SK-N-SH (cell line): ENCODE data around the gene UBE2E2. TPM values are rescaled to one million over a fixed set of nuclear protein-coding genes. Genes with fewer than 3 reads are reported as not detected.

Source experiments
- CTCF ChIA-PET: fragments of 300-600, 350-600 bp; formaldehyde crosslinking; extraction: SDS; loops from one replicate; lab custom pipeline; 2021; lab: Yijun Ruan, JAX
- POLR2A ChIA-PET: fragments of 350-600 bp; sonication (Branson Sonifier 250); formaldehyde crosslinking; extraction: SDS; loops from one replicate; lab custom pipeline; 2020; ENCODE audit warnings: antibody characterized with exemption, inconsistent platforms; lab: Yijun Ruan, JAX
- DNase-seq: peaks from one replicate; pipeline ENCODE4 v3.0.0; 2012
- H2AFZ ChIP-seq: fragments of 200-600 bp; sonication (generic); 2 replicates; pipeline ENCODE4 v1.8.1; 2016; ENCODE audit warnings: antibody characterized with exemption, mild to moderate bottlenecking, low read depth
- H3F3A ChIP-seq: fragments of 200-600 bp; sonication (generic); replicated peaks from 2 replicates; pipeline ENCODE3; 2016; ENCODE audit warnings: antibody characterized with exemption, mild to moderate bottlenecking; ENCODE audit not compliant: insufficient read depth
- H3K27ac ChIP-seq, 2 experiments: fragments of 200-500 bp in 1 of 2; fragments of 200-600 bp in 1 of 2; sonication (Bioruptor generic) in 1 of 2; sonication (generic), shearing (Covaris generic) in 1 of 2; 2 replicates each; pipeline versions ENCODE4 v1.5.1 to v1.6.1; 2014 to 2016; ENCODE audit warnings: low read depth in 2 of 2, inconsistent platforms in 1 of 2, low read length in 1 of 2, mild to moderate bottlenecking in 1 of 2, mixed read lengths in 1 of 2
- H3K27me3 ChIP-seq: fragments of 200-600 bp; sonication (generic), shearing (Covaris generic); 2 replicates; pipeline ENCODE4 v1.6.1; 2016; ENCODE audit warnings: mixed run types; ENCODE audit not compliant: insufficient read depth
- H3K36me3 ChIP-seq, 2 experiments: fragments of 200-500 bp in 1 of 2; fragments of 200-600 bp in 1 of 2; sonication (Bioruptor generic) in 1 of 2; sonication (generic) in 1 of 2; replicated peaks in 1 of 2; 2 replicates each; pipeline versions ENCODE3 to v1.5.1; 2014 to 2016; ENCODE audit warnings: low read length in 1 of 2, mild to moderate bottlenecking in 1 of 2; ENCODE audit not compliant: insufficient read depth in 2 of 2, control insufficient read depth in 1 of 2
- H3K4me1 ChIP-seq, 2 experiments: fragments of 200-500 bp in 1 of 2; fragments of 200-600 bp in 1 of 2; sonication (Bioruptor generic) in 1 of 2; sonication (generic), shearing (Covaris generic) in 1 of 2; 2 replicates each; pipeline versions ENCODE4 v1.5.1 to v1.6.1; 2014 to 2016; ENCODE audit warnings: low read depth in 1 of 2, low read length in 1 of 2, mixed run types in 1 of 2; ENCODE audit not compliant: insufficient read depth in 2 of 2, control insufficient read depth in 1 of 2
- H3K4me2 ChIP-seq: fragments of 200-600 bp; sonication (generic), shearing (Covaris generic); 2 replicates; pipeline ENCODE4 v1.6.1; 2017; ENCODE audit warnings: mixed run types
- H3K4me3 ChIP-seq, 2 experiments: fragments of 200-500 bp in 1 of 2; fragments of 200-600 bp in 1 of 2; sonication (Bioruptor generic) in 1 of 2; sonication (generic), shearing (Covaris generic) in 1 of 2; 2 replicates each; pipeline versions ENCODE4 v1.5.1 to v1.8.1; 2014 to 2016; ENCODE audit warnings: low read depth in 2 of 2, inconsistent platforms in 1 of 2, low read length in 1 of 2, mild to moderate bottlenecking in 1 of 2, mixed read lengths in 1 of 2, moderate library complexity in 1 of 2
- H3K79me2 ChIP-seq: fragments of 200-600 bp; sonication (generic); 2 replicates; pipeline ENCODE4 v1.8.1; 2017; ENCODE audit warnings: mild to moderate bottlenecking; ENCODE audit not compliant: insufficient read depth
- H3K9ac ChIP-seq: fragments of 200-600 bp; sonication (generic); 2 replicates; pipeline ENCODE4 v1.6.1; 2017; ENCODE audit warnings: mixed run types
- H3K9me2 ChIP-seq: fragments of 200-600 bp; sonication (generic); 2 replicates; pipeline ENCODE4 v1.6.1; 2017; ENCODE audit warnings: mixed run types
- H3K9me3 ChIP-seq: fragments of 200-600 bp; sonication (generic); 2 replicates; pipeline ENCODE4 v1.6.1; 2017; ENCODE audit warnings: mixed run types, mild to moderate bottlenecking, moderate library complexity
- H4K20me1 ChIP-seq: fragments of 200-600 bp; sonication (generic); 2 replicates; pipeline ENCODE4 v1.6.1; 2017; ENCODE audit warnings: mild to moderate bottlenecking, mixed run types; ENCODE audit not compliant: insufficient read depth
- ELF1 ChIP-seq: IDR thresholded peaks from 2 replicates; pipeline ENCODE4 v1.4.0; 2012
- FOSL2 ChIP-seq: IDR thresholded peaks from 2 replicates; pipeline ENCODE4 v1.4.0; 2012; ENCODE audit warnings: low read depth, mild to moderate bottlenecking, moderate library complexity, borderline replicate concordance
- NFIC ChIP-seq: IDR thresholded peaks from 2 replicates; pipeline ENCODE4 v1.4.0; 2012; ENCODE audit warnings: borderline replicate concordance
- RXRA ChIP-seq: IDR thresholded peaks from 2 replicates; pipeline ENCODE4 v1.4.0; 2012; ENCODE audit warnings: low read depth, mild to moderate bottlenecking, borderline replicate concordance
- SMC3 ChIP-seq: IDR thresholded peaks from 2 replicates; pipeline ENCODE4 v1.6.1; 2012; ENCODE audit warnings: low read depth, low read length, improper control_type of control experiment
- TCF12 ChIP-seq: IDR thresholded peaks from 2 replicates; pipeline ENCODE4 v1.4.0; 2012
- USF2 ChIP-seq: fragments of 150-350 bp; IDR thresholded peaks from 2 replicates; pipeline ENCODE4 v1.6.1; 2017; ENCODE audit warnings: antibody characterized with exemption, low read length, low read depth, borderline replicate concordance
- WGBS: methylation state at CpG from one replicate; pipeline ENCODE4 v1.1.6; 2017; ENCODE audit warnings: low lambda C conversion rate; 5-methylcytosine and 5-hydroxymethylcytosine counted together
- polyA plus RNA-seq, 3 experiments: library from polyadenylated mRNA; depleted of rRNA; stranded (reverse); fragments of >200 nt; gene quantifications; 2 replicates each; pipeline ENCODE4 v1.2.3, GENCODE V29; 2012
- TF ChIP-seq, protein P1 (sequence below): fragments of 200-600 bp; sonication (generic); IDR thresholded peaks from 2 replicates; pipeline ENCODE4 v1.6.1; 2017; ENCODE audit warnings: antibody characterized with exemption, mild to moderate bottlenecking, moderate library complexity
- TF ChIP-seq, protein P2 (sequence below): IDR thresholded peaks from 2 replicates; pipeline ENCODE4 v1.6.1; 2012; ENCODE audit warnings: mild to moderate bottlenecking, low read depth, low read length, moderate library complexity

Gene UBE2E2
- polyA plus RNA-seq, 1 of the 3 experiments (the other 2 are of a cell fraction) = 46.4 TPM

GRCh38 chr3:23248594-23249131, 45.5 kb downstream of the UBE2E2 start:
- H3K4me3 ChIP-seq = no peak overlapping the region

GRCh38 chr3:23249961-23250360, 46.8 kb downstream of the UBE2E2 start:
- no peak overlapping the region for H3K27ac ChIP-seq
- H3K9me2 ChIP-seq = no peaks in the 10 kb centered on the region
- no peak overlapping the region for H3K4me3 ChIP-seq
- no peak overlapping the region for H3K4me2 ChIP-seq
- H2AFZ ChIP-seq = no peak overlapping the region
- WGBS = 100% methylated on average over 1 of the region's 1 CpG
- no peak for DNase-seq
- peaks cover 8% of the 10 kb centered on the region for H3F3A ChIP-seq
- H3K9ac ChIP-seq = no peak overlapping the region
- CTCF ChIA-PET = no interaction called here
- H3K79me2 ChIP-seq = peaks cover 42% of the 10 kb centered on the region
- H3K36me3 ChIP-seq = no peaks in the 10 kb centered on the region
- no peaks in the 10 kb centered on the region for H3K9me3 ChIP-seq
- TF ChIP-seq FOSL2 = no peak
- no peak for TF ChIP-seq SMC3
- no peak for TF ChIP-seq USF2
- no peak for TF ChIP-seq TCF12
- TF ChIP-seq NFIC = no peak
- TF ChIP-seq, protein P1, sequence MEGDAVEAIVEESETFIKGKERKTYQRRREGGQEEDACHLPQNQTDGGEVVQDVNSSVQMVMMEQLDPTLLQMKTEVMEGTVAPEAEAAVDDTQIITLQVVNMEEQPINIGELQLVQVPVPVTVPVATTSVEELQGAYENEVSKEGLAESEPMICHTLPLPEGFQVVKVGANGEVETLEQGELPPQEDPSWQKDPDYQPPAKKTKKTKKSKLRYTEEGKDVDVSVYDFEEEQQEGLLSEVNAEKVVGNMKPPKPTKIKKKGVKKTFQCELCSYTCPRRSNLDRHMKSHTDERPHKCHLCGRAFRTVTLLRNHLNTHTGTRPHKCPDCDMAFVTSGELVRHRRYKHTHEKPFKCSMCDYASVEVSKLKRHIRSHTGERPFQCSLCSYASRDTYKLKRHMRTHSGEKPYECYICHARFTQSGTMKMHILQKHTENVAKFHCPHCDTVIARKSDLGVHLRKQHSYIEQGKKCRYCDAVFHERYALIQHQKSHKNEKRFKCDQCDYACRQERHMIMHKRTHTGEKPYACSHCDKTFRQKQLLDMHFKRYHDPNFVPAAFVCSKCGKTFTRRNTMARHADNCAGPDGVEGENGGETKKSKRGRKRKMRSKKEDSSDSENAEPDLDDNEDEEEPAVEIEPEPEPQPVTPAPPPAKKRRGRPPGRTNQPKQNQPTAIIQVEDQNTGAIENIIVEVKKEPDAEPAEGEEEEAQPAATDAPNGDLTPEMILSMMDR = no peak
- TF ChIP-seq, protein P2, sequence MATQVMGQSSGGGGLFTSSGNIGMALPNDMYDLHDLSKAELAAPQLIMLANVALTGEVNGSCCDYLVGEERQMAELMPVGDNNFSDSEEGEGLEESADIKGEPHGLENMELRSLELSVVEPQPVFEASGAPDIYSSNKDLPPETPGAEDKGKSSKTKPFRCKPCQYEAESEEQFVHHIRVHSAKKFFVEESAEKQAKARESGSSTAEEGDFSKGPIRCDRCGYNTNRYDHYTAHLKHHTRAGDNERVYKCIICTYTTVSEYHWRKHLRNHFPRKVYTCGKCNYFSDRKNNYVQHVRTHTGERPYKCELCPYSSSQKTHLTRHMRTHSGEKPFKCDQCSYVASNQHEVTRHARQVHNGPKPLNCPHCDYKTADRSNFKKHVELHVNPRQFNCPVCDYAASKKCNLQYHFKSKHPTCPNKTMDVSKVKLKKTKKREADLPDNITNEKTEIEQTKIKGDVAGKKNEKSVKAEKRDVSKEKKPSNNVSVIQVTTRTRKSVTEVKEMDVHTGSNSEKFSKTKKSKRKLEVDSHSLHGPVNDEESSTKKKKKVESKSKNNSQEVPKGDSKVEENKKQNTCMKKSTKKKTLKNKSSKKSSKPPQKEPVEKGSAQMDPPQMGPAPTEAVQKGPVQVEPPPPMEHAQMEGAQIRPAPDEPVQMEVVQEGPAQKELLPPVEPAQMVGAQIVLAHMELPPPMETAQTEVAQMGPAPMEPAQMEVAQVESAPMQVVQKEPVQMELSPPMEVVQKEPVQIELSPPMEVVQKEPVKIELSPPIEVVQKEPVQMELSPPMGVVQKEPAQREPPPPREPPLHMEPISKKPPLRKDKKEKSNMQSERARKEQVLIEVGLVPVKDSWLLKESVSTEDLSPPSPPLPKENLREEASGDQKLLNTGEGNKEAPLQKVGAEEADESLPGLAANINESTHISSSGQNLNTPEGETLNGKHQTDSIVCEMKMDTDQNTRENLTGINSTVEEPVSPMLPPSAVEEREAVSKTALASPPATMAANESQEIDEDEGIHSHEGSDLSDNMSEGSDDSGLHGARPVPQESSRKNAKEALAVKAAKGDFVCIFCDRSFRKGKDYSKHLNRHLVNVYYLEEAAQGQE = no peak
- TF ChIP-seq RXRA = no peak
- H4K20me1 ChIP-seq = peaks cover 8% of the 10 kb centered on the region
- H3K27me3 ChIP-seq = no peaks in the 10 kb centered on the region
- POLR2A ChIA-PET = no interaction called here
- H3K4me1 ChIP-seq = peaks cover 0 to 2% of the 10 kb centered on the region in 2 experiments; a peak in 1 of 4 replicates

More at GRCh38 chr3:23248594-23249131, 45.5 kb downstream of the UBE2E2 start:
- Histone ChIP-seq H3K9me2 (no peaks in the 10 kb centered on the region), H4K20me1 (peaks cover 8% of the 10 kb centered on the region), H3K27ac (no peak overlapping the region), H3K4me1 (no peaks in the 10 kb centered on the region), H3K36me3 (no peaks in the 10 kb centered on the region), H3K9ac (no peak overlapping the region), H3K79me2 (peaks cover 51% of the 10 kb centered on the region), H3K27me3 (no peaks in the 10 kb centered on the region), H2AFZ (no peak overlapping the region), H3F3A (peaks cover 11% of the 10 kb centered on the region), H3K4me2 (no peak overlapping the region), H3K9me3 (no peaks in the 10 kb centered on the region)
- no peak for TF ChIP-seq ELF1
- 94% methylated on average over 6 of the region's 6 CpGs for WGBS
- no peak for DNase-seq
- ChIA-PET CTCF (no interaction called here), POLR2A (no interaction called here)
